GM20431 (cell line): ENCODE measurements around the gene PSMG3.

ENCODE experiments used
- in situ Hi-C: fragments of 300-500 bp; cut with MseI, MboI; formaldehyde crosslinking; loops from one replicate; pipeline ENCODE4 v1.15.0; 2020; ENCODE audit warnings: low sequenced_read_pairs; ENCODE audit not compliant: unreplicated experiment

PSMG3 gene

GRCh38 chr7:1569833-1570632 lies at the start of gene PSMG3:
Gene PSMG3 (minus strand): TSS chr7:1570032. CDS start chr7:1569339, 693 bp downstream.
- in situ Hi-C loops, result loop anchor here (25.0 kb wide), 1 partner anchor 792 kb away; the partner anchor contains the start of gene EIF3B

- in situ Hi-C loops, result no loop called here
Observed at GRCh38 chr7:1618475-1618874, 48.6 kb upstream of the PSMG3 start.

- in situ Hi-C loops, result no loop called here
Observed at GRCh38 chr7:1617957-1618356, 48.1 kb upstream of the PSMG3 start.

GRCh38 chr7:1616741-1617140 lies 46.9 kb upstream of the PSMG3 start:
- in situ Hi-C loops, result no loop called here

- in situ Hi-C loops, result no loop called here
Observed at GRCh38 chr7:1611708-1612241, 41.9 kb upstream of the PSMG3 start.

GRCh38 chr7:1610678-1611302 lies 41.0 kb upstream of the PSMG3 start:
- in situ Hi-C loops, result no loop called here

GRCh38 chr7:1610013-1610677 lies 40.3 kb upstream of the PSMG3 start:
- in situ Hi-C loops, result no loop called here

GRCh38 chr7:1609023-1609422 lies 39.2 kb upstream of the PSMG3 start:
- in situ Hi-C loops, result no loop called here

GRCh38 chr7:1608318-1608717 lies 38.5 kb upstream of the PSMG3 start:
- in situ Hi-C loops, result no loop called here

- in situ Hi-C loops, result no loop called here
Observed at GRCh38 chr7:1607696-1608095, 37.9 kb upstream of the PSMG3 start.

GRCh38 chr7:1607001-1607400 lies 37.2 kb upstream of the PSMG3 start:
- in situ Hi-C loops, result no loop called here

- in situ Hi-C loops, result no loop called here
Observed at GRCh38 chr7:1604383-1604782, 34.6 kb upstream of the PSMG3 start.

GRCh38 chr7:1603346-1604225 lies 33.8 kb upstream of the PSMG3 start:
- in situ Hi-C loops, result no loop called here

- in situ Hi-C loops, result no loop called here
Observed at GRCh38 chr7:1602386-1602785, 32.6 kb upstream of the PSMG3 start.

GRCh38 chr7:1601956-1602355 lies 32.1 kb upstream of the PSMG3 start:
- in situ Hi-C loops, result no loop called here

GRCh38 chr7:1599640-1600395 lies 30.0 kb upstream of the PSMG3 start:
- in situ Hi-C loops, result no loop called here

GRCh38 chr7:1598961-1599639 lies 29.3 kb upstream of the PSMG3 start:
- in situ Hi-C loops, result no loop called here

- in situ Hi-C loops, result no loop called here
Observed at GRCh38 chr7:1598286-1598685, 28.5 kb upstream of the PSMG3 start.

GRCh38 chr7:1597791-1598190 lies 28.0 kb upstream of the PSMG3 start:
- in situ Hi-C loops, result no loop called here
